ENCODE measurements around the gene RPL12. TPM values are rescaled to one million over a fixed set of nuclear protein-coding genes. Genes with fewer than 3 reads are reported as not detected.

The RPL12 gene
- total and polyA plus RNA-seq, 2 donors (not counting 1 experiment from before 2014, with no cell fraction given) = 1,334 to 3,459 TPM

GRCh38 chr9:127494304-127494702 lies 43.1 kb upstream of the RPL12 start:
- no peak overlapping the region for H2AFZ ChIP-seq (ENCODE audit: insufficient read depth, low read depth, low read length, poor library complexity, severe bottlenecking)
- no peak overlapping the region for H3K27ac ChIP-seq (ENCODE audit: low read length in 2 of 2)
- no peaks in the 10 kb centered on the region for H4K20me1 ChIP-seq (ENCODE audit: control insufficient read depth, insufficient read depth, low read length, poor library complexity, severe bottlenecking)
- H3K4me1 ChIP-seq (ENCODE audit: control insufficient read depth in 2 of 2, insufficient read depth in 2 of 2, low read length in 2 of 2) = no peaks in the 10 kb centered on the region
- H3K27me3 ChIP-seq (replicated peaks in 1 of 4; ENCODE audit: control extremely low read depth in 1 of 4, control insufficient read depth in 3 of 4, insufficient read depth in 4 of 4, low read length in 3 of 4) = no peaks in the 10 kb centered on the region
- intact Hi-C loops (cut with micrococcal nuclease) = no loop called here
- H3K4me3 ChIP-seq (ENCODE audit: control extremely low read depth in 1 of 5, extremely low read depth in 1 of 5, insufficient read depth in 1 of 5, low read depth in 2 of 5, low read length in 4 of 5) = no peak overlapping the region
- Mint-ChIP-seq H3K9me3 (ENCODE audit: insufficient read depth) (no peaks in the 10 kb centered on the region), H3K4me3 (no peak overlapping the region), H3K27ac (no peak overlapping the region), H3K27me3 (no peaks in the 10 kb centered on the region), H3K4me1 (no peaks in the 10 kb centered on the region)
- H3K36me3 ChIP-seq (replicated peaks in 1 of 2; ENCODE audit: control extremely low read depth in 1 of 2, control insufficient read depth in 1 of 2, extremely low read depth in 1 of 2, insufficient read depth in 2 of 2, low read length in 1 of 2) = peaks cover 0 to 68% of the 10 kb centered on the region in 2 experiments
- no peaks in the 10 kb centered on the region for H3K9me3 ChIP-seq (ENCODE audit: control extremely low read depth in 1 of 3, control insufficient read depth in 2 of 3, insufficient read depth in 1 of 3, low read length in 2 of 3)
- ATAC-seq (ENCODE audit: low read depth) (no peak), DNase-seq (no peak)
- CTCF ChIA-PET = interaction anchor here (0.9 to 1.1 kb wide), 2 partner anchors 9 to 93 kb away, joined by 3 to 5 read pairs; no protein-coding TSS in a partner anchor
- TF ChIP-seq EZH2 (IDR thresholded peaks at IDR 0.05; ENCODE audit: borderline replicate concordance, insufficient read depth, low read depth, low read length, poor library complexity, severe bottlenecking) (no peak), CTCF (IDR thresholded peaks at IDR 0.05) (no peak)
- POLR2A ChIA-PET = no interaction called here
- no peaks in the 10 kb centered on the region for H3K79me2 ChIP-seq (ENCODE audit: control insufficient read depth, insufficient read depth, low read length)
- WGBS (ENCODE audit: insufficient coverage) = 99% methylated on average over 8 of the region's 9 CpGs
- no peak overlapping the region for H3K9ac ChIP-seq (ENCODE audit: low read length)
- no peak overlapping the region for H3K4me2 ChIP-seq (replicated peaks; ENCODE audit: low read depth, low read length, poor library complexity, severe bottlenecking)

GRCh38 chr9:127493592-127494303 lies 42.5 kb upstream of the RPL12 start:
- Histone ChIP-seq H3K9me3 (ENCODE audit: control extremely low read depth in 1 of 3, control insufficient read depth in 2 of 3, insufficient read depth in 1 of 3, low read length in 2 of 3) (no peaks in the 10 kb centered on the region), H3K4me2 (replicated peaks; ENCODE audit: low read depth, low read length, poor library complexity, severe bottlenecking) (no peak overlapping the region), H3K4me3 (ENCODE audit: control extremely low read depth in 1 of 5, extremely low read depth in 1 of 5, insufficient read depth in 1 of 5, low read depth in 2 of 5, low read length in 4 of 5) (no peak overlapping the region), H3K27me3 (replicated peaks in 1 of 4; ENCODE audit: control extremely low read depth in 1 of 4, control insufficient read depth in 3 of 4, insufficient read depth in 4 of 4, low read length in 3 of 4) (no peaks in the 10 kb centered on the region), H3K9ac (ENCODE audit: low read length) (no peak overlapping the region), H3K79me2 (ENCODE audit: control insufficient read depth, insufficient read depth, low read length) (no peaks in the 10 kb centered on the region), H3K4me1 (ENCODE audit: control insufficient read depth in 2 of 2, insufficient read depth in 2 of 2, low read length in 2 of 2) (no peaks in the 10 kb centered on the region), H2AFZ (ENCODE audit: insufficient read depth, low read depth, low read length, poor library complexity, severe bottlenecking) (no peak overlapping the region), H3K36me3 (replicated peaks in 1 of 2; ENCODE audit: control extremely low read depth in 1 of 2, control insufficient read depth in 1 of 2, extremely low read depth in 1 of 2, insufficient read depth in 2 of 2, low read length in 1 of 2) (peaks cover 0 to 71% of the 10 kb centered on the region in 2 experiments), H4K20me1 (ENCODE audit: control insufficient read depth, insufficient read depth, low read length, poor library complexity, severe bottlenecking) (no peaks in the 10 kb centered on the region), H3K27ac (ENCODE audit: low read length in 2 of 2) (no peak overlapping the region)
- 96% methylated on average over 22 of the region's 22 CpGs for WGBS (ENCODE audit: insufficient coverage)
- ATAC-seq (ENCODE audit: low read depth) (no peak), DNase-seq (no peak)
- H3K27ac Mint-ChIP-seq = no peak overlapping the region
- no peaks in the 10 kb centered on the region for H3K9me3 Mint-ChIP-seq (ENCODE audit: insufficient read depth)
- ChIA-PET POLR2A (no interaction called here), CTCF (interaction anchor here (0.9 kb wide), 1 partner anchor 93 kb away, joined by 5 read pairs; no protein-coding TSS in a partner anchor)
- H3K27me3 Mint-ChIP-seq = no peaks in the 10 kb centered on the region
- H3K4me1 Mint-ChIP-seq = no peaks in the 10 kb centered on the region
- intact Hi-C loops (cut with micrococcal nuclease) = no loop called here
- no peak overlapping the region for H3K4me3 Mint-ChIP-seq
- TF ChIP-seq EZH2 (IDR thresholded peaks at IDR 0.05; ENCODE audit: borderline replicate concordance, insufficient read depth, low read depth, low read length, poor library complexity, severe bottlenecking) (no peak), CTCF (IDR thresholded peaks at IDR 0.05) (no peak)
